Stimulated activated CD4-positive, alpha-beta T cell treated with anti-CD3 and anti-CD28 coated beads, Interleukin-4, amount 100 ng/mL, for 1 hour (primary cell): ENCODE measurements around the gene MSX2.
"Not testable (repeated sequence)": the region's sequence is repeated elsewhere in the genome, so short reads cannot be mapped to it uniquely, and the experiment has no call there.

Experiments
- DNase-seq: peaks from one replicate; pipeline ENCODE4 v3.0.0-alpha.2; 2020

The MSX2 gene

DNA sequence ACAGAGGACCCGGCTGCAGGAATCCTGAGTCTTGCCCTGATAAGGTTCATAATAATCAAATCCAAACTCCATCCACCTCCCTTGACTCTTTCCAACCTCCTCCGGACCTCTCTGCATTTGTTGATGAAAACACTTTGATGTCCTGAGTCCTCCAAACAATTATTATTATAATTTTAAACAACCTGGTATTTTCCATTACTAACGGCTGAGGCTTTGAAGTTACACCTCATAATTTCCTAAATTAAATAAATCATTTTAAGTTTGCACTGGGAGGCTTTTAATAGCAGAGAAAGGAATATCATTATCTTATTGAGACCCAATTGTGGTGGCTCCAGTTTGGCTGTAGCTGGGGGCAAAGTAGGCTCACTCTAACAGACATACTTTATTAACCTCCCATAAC lies 9.5 kb downstream of the MSX2 start:
- no peak for DNase-seq

DNA sequence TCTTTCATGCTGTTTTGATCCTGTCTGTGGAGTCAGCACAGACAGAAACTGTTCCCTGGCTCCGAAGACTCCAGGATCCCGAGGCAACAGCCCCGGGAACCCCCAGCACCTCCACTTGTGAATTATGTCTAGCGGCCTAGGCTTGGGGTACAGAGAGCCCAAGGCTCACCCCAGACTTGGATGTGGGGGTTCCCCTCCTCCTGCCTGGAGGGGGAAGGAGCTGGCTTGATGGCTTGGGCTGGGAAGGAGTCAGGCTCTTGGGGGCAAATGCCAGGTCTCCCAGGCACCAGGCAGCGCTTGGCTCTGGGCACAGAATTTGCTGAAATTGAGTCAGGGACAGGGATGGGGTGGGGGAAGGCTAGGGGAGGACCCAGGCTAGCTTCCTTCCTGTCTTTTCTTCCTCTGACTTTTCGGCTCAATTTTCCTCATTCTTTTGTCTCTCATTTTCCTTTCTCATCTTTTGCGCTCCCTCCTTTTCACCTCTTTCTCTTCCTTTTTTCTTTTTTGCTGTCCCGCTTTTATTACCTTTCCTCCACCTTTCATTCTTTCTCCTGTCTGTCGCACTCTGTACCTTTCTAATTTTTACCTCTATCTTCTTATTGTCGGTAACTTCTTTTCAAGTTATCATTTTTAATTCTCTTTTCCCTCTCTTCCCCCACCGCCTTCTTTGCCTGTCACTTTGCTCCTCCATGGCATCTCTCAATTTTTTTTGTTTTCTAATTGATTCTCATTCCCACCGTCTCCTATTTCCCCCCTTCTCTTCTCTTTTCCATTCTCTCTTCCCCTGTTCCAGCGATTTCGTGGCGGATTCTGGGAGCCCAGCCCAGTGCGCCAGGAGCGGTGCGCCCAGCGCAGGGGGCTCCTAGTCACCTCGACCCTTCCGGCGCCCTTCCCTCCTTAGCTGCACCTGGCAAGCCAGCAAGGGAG lies 10.5 kb downstream of the MSX2 start:
- DNase-seq, result no peak

GRCh38 chr5:174735498-174736330 lies 11.3 kb downstream of the MSX2 start:
- no peak for DNase-seq

DNA sequence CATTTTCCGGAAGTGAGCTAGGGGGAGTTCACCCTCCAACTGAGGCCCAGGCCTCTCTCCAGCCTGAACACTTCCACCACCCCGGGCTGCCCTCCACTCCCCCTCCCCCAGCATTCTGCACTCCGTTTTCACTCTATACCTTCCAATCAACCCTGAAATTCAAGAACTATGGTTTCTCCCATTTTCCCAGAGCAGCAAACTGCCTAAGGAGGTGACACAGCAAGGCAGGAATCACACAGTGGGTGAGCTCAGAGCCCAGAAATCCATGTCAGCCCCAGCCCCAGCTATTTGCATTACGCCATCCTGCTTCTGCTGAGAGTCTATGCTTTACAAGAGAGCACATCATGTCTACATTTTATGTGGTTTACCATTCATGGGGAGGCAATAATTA lies 11.9 kb downstream of the MSX2 start:
- DNase-seq, result no peak

- DNase-seq, result no peak
Observed at GRCh38 chr5:174736777-174737176, 12.4 kb downstream of the MSX2 start.

DNA sequence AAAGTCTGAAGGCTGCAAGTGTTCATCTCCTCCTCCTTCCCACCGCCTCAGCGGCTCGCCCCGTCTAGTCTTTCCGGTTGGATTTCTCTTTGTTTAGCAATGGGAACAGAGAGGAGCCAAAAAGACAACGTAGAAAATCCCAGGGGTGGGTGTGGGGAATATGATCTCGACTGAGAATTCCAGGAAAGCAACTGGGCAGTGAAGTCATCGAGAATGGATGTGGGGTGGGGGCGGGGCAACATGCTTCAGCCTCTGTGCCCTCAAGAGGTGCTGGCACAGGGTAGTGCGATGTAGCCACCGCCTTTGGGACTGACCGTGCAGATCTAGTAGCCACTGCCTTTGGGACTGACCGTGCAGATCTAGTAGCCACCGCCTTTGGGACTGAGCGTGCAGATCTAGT lies 12.9 kb downstream of the MSX2 start:
- DNase-seq, result no peak

DNA sequence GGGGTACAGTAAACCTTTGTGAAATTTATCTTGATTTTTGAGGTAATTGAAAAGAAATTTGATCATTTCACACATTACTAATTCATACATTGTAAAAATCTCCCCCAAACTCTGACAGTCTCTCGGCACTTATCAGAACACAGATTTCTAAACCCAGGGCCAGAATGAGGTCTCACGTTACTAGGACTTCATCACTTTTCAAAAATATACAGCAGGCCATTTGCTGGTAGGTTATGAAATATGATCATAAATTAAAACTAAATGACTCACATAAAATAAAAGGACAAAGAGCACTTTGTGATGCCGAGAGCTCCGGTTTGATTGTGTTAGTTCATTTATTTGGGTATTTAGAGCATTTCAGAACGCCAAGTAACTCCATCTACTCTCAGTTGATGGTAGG lies 17.0 kb downstream of the MSX2 start:
- DNase-seq, result no peak

DNA sequence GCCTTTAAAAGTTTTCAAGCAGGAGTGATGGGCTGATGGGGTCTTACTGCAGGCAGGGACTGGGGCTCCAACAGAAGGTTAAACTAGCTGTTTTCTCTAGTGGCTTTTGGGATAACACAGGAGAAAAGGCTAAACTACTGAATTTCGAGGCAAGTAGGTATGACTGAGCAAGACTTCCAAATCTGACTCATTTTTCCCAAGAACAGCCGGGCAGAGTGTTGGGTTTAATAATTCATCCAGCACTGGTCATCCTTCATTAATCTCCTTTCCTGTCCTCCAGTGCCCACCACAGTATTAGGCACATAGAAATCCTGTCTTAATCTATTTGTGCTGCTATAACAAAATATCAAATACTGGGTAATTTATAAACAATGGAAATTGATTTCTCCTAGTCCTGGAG lies 20.5 kb downstream of the MSX2 start:
- DNase-seq, result no peak

DNA sequence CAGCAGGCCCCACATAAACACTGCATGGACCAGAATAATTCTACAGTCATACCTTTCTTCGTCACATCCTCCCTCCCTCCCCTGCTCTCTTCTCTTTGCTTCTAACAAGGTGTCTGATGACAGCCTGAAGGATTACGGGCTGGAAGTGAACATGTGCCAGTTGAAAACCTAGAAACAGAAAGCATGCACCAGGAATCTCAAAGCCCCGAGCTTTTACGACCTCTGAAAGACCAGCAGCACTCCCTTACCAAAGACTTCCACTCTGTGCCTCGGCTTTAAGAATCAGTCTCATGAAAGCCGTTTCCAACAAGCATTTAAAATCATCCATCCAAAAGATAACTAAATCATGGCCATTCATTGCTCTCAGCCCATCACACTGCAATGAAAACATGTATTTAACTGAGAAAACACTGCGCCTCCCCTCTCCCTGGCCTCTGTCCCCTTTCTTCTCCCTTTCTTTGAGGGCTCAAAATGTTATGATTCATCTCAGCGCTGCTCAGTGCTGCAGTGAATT lies 21.3 kb downstream of the MSX2 start:
- DNase-seq, result no peak

GRCh38 chr5:174750711-174751110 lies 26.3 kb downstream of the MSX2 start:
- no peak for DNase-seq

DNA sequence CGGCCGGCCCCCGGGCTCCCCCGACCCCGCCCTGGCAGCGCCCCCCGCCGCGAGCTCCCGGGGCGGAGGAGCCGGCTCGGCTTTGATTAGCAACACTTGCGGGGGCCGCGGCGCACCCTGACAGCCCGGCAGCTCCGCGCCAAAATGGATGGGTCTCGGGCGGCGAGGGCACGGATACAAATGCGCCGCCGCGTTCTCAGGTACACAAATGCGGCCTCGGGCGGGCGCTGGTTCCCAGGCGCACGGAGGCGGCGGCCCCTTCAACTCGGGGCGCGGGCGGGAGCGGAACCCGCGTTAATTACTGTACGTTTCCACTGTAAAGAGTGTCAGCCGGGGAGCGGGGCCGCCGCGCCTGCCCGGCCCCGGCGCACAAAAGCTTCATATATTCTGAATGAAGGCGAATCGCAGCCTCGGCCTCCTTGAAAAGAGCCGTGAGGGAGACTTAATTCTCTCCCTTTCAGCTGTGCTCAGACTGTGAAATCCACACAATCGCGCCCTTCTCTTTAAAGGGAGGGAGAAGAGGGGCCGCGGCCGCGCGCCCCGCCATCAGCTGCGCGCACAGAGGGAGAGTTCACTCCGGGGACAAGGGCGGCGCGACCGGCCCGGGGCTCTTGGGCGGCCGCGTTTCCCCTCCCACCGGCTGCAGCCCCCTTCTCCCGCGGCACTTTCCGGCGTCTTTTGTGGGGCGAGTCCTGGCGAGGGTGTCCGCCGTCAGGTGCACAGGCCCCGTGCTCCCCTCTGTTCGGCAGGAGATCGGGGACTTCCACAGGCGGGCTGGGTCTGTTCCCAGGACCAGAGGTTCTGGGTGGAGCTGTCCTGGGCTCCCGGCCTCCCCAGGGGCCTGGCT lies 27.0 kb downstream of the MSX2 start:
- DNase-seq, result no peak

DNA sequence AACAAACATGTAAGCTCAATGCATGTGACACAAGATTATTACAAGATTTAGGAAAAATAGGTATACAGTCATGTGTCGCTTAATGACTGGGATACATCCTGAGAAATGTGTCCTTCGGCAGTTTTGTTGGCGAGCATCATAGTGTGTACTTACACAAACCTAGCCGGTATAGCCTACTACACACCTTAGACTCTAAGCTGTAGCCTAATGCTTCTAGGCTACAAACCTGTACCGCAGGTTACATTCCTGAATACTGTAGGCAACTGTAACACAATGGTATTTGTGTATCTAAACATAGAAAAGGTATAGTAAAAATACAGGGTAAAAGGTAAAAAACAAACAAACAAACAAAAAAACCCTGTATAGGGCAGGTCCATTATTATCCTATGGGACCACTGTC lies 27.7 kb downstream of the MSX2 start:
- no peak for DNase-seq

DNA sequence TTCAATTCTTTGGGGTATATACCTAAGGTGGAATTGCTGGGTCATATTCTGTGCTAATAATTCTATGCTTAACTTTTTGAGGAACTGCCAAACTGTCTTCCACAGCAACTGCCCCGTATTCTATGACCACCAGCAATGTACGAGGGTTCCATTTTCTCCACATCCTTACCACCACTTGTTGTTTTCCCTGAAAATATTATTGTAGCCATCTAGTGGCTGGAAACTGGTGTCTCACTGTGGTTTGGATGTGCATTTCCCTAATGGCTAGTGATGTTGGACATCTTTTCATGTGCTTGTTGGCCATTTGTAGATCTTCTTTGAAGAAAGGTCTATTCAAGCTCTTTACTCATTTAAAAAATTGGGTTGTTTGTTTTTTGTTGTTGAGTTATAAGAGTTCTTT lies 30.7 kb downstream of the MSX2 start:
- DNase-seq, result no peak

DNA sequence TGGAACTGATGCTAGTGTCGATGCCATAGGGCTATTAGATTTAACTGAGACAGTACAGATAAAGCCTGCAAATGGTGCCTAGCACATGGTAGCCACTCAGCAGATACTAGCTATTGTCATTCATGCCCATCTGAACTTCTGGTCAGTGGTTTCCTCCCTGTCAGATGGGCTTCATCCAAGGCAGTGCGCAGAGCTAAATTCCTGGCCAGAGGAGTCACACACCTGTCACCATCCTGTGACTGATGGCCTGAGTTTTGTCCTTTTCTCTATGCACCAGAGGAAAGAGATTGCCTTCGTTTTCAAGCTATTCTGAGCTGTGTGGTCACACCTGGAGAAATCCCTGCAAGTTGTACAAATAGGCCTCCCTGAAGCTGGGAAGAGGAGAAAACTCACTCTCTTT lies 34.7 kb downstream of the MSX2 start:
- no peak for DNase-seq

DNA sequence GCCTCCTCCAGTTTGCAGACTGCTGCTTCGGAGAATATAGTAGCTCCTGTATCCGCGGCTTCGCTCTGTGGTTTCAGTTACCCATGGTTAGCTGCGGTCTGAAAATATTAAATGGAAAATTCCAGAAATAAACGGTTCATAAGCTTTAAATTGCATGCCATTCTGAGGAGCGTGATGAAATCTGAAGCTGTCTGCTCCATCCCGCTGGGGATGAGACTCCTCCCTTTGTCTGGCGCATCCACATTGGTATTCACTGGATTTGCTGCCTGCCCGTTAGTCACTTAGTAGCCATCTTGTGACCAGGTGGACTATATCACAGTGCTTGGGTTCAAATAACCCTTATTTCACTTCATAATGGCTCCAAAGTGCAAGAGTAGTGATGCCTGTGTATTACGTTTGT lies 36.3 kb downstream of the MSX2 start:
- DNase-seq, result no peak

GRCh38 chr5:174761341-174761740 lies 37.0 kb downstream of the MSX2 start:
- not testable (repeated sequence) for DNase-seq

DNA sequence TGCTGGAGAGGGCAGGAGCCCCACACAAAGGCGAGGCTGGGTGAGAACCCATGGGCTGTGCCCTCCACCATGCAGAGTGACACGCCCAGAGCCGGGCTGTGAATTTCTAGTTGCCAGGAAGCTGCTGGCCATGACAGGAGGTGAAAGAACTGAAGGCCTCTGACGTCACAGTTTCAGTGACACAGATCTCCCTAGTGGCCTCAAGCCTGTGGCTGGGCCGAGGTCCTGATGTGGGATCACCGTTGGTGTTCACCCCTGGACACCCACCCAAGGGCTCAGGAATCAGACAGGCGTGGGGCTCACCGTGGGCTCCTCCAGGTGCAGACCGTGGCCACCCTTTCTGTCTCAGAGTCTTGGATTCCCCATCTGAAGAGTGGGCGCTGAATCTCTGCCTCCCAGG lies 39.9 kb downstream of the MSX2 start:
- no peak for DNase-seq

- no peak for DNase-seq
Observed at GRCh38 chr5:174765540-174765939, 41.2 kb downstream of the MSX2 start.

- DNase-seq, result no peak
Observed at GRCh38 chr5:174767670-174768069, 43.3 kb downstream of the MSX2 start.

DNA sequence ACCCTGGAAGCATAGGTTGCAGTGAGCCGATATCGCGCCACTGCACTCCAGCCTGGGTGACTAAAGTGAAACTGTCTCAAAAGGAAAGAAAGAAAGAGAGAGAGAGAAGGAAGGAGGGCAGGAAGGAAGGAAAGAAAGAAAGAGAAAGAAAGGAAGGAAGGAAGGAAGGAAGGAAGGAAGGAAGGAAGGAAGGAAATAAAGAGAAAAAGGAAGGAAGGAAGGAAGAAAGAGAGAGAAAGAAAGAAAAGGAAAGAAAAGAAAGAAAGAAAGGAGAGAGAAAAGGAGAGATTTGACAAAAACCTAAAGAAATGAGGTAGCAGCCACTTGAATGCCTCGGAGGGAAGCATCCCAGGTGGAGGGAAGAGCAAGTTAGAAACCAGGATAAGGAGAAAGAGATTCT lies 44.6 kb downstream of the MSX2 start:
- no peak for DNase-seq

DNA sequence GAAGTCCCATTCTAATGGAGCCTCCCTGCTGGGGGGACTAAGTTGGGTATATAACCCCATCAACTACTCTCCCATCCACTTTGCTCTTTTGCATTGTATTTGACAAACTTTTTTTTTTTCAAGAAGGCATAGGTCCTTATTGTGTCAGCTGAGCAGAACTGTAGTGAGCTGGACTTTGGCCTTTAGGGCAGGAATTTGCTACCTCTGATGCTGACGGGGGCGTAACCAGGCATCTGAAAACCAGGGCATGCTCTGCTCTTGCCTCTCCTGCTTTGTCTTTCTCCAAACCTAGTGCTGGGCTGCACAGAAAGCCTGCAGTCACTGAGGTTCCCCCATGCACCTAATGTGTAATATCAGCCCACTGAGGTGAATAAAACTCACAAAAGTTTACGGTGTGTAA lies 49.0 kb downstream of the MSX2 start:
- DNase-seq, result no peak

DNA sequence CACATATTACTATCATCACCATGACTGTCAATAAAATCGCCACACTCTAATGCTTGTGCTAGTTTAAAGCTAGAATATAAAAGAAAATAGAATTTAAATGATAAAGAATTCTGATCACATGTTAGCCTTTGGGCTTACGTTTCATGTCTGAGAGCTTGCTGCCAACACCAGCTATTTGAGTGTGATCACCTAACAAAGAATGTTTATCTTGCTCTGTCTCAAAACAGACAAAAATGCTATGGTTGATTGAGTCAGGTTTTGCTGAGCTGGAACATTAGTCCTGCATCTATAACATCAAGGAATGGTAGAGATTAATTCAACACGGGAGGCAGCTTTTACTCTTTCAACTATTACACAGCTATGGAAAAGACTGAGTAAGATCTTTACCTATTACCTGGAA lies 50.7 kb downstream of the MSX2 start:
- no peak for DNase-seq

GRCh38 chr5:174777111-174777510 lies 52.7 kb downstream of the MSX2 start:
- DNase-seq, result no peak
